GM19025 (cell line): Measurements from ENCODE around the gene COQ8B.

ENCODE experiments used
- ATAC-seq: cut with Tn5 transposase; IDR thresholded peaks from one replicate; pipeline ENCODE4 v1.9.1; 2021; ENCODE audit warnings: mild to moderate bottlenecking, low read depth, moderate library complexity; ENCODE audit not compliant: unreplicated experiment

Gene COQ8B

GRCh38 chr19:40693150-40693788 is 23.4 kb downstream of the COQ8B start:
- ATAC-seq: no peak

- no peak for ATAC-seq
These were observed 24.5 kb downstream of the COQ8B start for GRCh38 chr19:40692212-40692551.

GRCh38 chr19:40691421-40692211 is 25.1 kb downstream of the COQ8B start:
- no peak for ATAC-seq

- no peak for ATAC-seq
These were observed 25.8 kb downstream of the COQ8B start for GRCh38 chr19:40690693-40691420.

GRCh38 chr19:40690050-40690692 is 26.5 kb downstream of the COQ8B start, which contains the start of gene NUMBL:
TSS of gene NUMBL (minus strand) at chr19:40690651. CDS start at chr19:40690483, 168 bp downstream.
- no peak for ATAC-seq

GRCh38 chr19:40689339-40690049 is 27.2 kb downstream of the COQ8B start:
- no peak for ATAC-seq

- ATAC-seq: no peak
These were observed 27.7 kb downstream of the COQ8B start for GRCh38 chr19:40688987-40689338.

- ATAC-seq: no peak
These were observed 28.4 kb downstream of the COQ8B start for GRCh38 chr19:40688309-40688708.

- ATAC-seq: no peak
These were observed 29.1 kb downstream of the COQ8B start for GRCh38 chr19:40687525-40688016.

GRCh38 chr19:40686882-40687524 is 29.7 kb downstream of the COQ8B start:
- ATAC-seq: no peak

- ATAC-seq: no peak
These were observed 31.1 kb downstream of the COQ8B start for GRCh38 chr19:40685563-40685962.

- ATAC-seq: no peak
These were observed 31.6 kb downstream of the COQ8B start for GRCh38 chr19:40685016-40685526.

GRCh38 chr19:40684280-40684679 is 32.4 kb downstream of the COQ8B start:
- no peak for ATAC-seq

- no peak for ATAC-seq
These were observed 33.2 kb downstream of the COQ8B start for GRCh38 chr19:40683437-40683836.

GRCh38 chr19:40682431-40682964 is 34.2 kb downstream of the COQ8B start:
- no peak for ATAC-seq

GRCh38 chr19:40681039-40681438 is 35.6 kb downstream of the COQ8B start:
- ATAC-seq: no peak

GRCh38 chr19:40677156-40677555 is 39.5 kb downstream of the COQ8B start:
- no peak for ATAC-seq

- no peak for ATAC-seq
These were observed 42.4 kb downstream of the COQ8B start for GRCh38 chr19:40674291-40674690.

- no peak for ATAC-seq
These were observed 43.3 kb downstream of the COQ8B start for GRCh38 chr19:40673397-40673796.
